RWPE1 (cell line): ENCODE results near the gene DNAI2.
"Not testable (repeated sequence)": the region's sequence is repeated elsewhere in the genome, so short reads cannot be mapped to it uniquely, and the experiment has no call there.

Experiments used
- CTCF ChIA-PET: fragments of 350-600 bp; sonication (Branson Sonifier 250); formaldehyde crosslinking; extraction: SDS; loops from one replicate; lab custom pipeline; 2021; lab: Yijun Ruan, JAX
- POLR2A ChIA-PET: fragments of 400-600 bp; formaldehyde crosslinking; extraction: SDS; loops from one replicate; lab custom pipeline; 2020; ENCODE audit warnings: antibody characterized with exemption; ENCODE audit not compliant: low non-redundant PET; lab: Yijun Ruan, JAX
- DNase-seq: peaks from one replicate; pipeline ENCODE4 v3.0.0; 2012; ENCODE audit warnings: low spot score
- H3K27ac ChIP-seq: fragments of 450-650 bp; 2 replicates; pipeline ENCODE4 v1.5.1; 2017
- TF ChIP-seq, protein P1 (sequence below): fragments of 450-650 bp; conservative IDR thresholded peaks from 2 replicates; pipeline ENCODE4 v1.5.1; 2017; ENCODE audit warnings: low read depth, mild to moderate bottlenecking

Gene DNAI2

DNA sequence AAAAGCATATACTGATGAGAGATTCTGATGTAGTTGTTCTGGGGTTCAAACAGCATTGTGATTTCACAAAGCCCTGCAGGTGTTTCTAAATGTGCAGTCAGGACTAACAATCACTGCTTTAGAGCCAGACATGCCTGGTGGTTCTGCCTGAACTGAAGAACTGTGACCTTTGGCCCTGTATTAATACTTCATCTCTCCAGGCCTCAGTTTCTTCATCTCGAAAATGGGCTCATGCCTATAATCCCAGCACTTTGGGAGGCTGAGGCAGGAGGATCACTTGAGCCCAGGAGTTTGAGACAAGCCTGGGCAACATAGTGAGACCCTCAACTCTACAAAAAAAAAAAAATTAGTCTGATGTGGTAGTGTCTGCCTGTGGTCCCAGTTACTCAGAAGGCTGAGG is 3.9 kb downstream of the DNAI2 start:
- CTCF ChIA-PET = interaction anchor here (0.5 to 0.7 kb wide), 2 partner anchors 18 to 242 kb away, joined by 3 to 6 read pairs; no protein-coding TSS in a partner anchor
- TF ChIP-seq, protein P1, sequence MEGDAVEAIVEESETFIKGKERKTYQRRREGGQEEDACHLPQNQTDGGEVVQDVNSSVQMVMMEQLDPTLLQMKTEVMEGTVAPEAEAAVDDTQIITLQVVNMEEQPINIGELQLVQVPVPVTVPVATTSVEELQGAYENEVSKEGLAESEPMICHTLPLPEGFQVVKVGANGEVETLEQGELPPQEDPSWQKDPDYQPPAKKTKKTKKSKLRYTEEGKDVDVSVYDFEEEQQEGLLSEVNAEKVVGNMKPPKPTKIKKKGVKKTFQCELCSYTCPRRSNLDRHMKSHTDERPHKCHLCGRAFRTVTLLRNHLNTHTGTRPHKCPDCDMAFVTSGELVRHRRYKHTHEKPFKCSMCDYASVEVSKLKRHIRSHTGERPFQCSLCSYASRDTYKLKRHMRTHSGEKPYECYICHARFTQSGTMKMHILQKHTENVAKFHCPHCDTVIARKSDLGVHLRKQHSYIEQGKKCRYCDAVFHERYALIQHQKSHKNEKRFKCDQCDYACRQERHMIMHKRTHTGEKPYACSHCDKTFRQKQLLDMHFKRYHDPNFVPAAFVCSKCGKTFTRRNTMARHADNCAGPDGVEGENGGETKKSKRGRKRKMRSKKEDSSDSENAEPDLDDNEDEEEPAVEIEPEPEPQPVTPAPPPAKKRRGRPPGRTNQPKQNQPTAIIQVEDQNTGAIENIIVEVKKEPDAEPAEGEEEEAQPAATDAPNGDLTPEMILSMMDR = no peak
- DNase-seq = no peak
- POLR2A ChIA-PET = no interaction called here
- no peak overlapping the region for H3K27ac ChIP-seq

DNA sequence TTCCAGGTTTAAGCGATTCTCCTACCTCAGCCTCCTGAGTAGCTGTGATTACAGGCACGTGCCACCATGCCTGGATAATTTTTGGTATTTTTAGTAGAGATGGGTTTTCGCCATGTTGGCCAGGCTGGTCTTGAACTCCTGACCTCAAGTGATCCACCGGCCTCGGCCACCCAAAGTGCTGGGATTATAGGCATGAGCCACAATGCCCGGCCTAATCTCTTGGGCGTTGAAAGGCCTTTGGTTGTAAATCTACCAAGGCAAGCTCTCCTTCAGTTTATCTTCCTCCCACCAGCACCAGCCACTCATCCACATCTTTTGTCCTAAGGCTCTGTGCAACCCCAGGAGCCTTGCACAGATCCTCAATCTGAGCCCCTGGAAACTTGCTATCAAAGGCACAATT is 5.6 kb downstream of the DNAI2 start:
- CTCF ChIA-PET = interaction anchor here (1.0 kb wide), 1 partner anchor 16 kb away, joined by 12 read pairs; no protein-coding TSS in a partner anchor
- DNase-seq, POLR2A ChIA-PET, H3K27ac ChIP-seq: not testable (repeated sequence)

DNA sequence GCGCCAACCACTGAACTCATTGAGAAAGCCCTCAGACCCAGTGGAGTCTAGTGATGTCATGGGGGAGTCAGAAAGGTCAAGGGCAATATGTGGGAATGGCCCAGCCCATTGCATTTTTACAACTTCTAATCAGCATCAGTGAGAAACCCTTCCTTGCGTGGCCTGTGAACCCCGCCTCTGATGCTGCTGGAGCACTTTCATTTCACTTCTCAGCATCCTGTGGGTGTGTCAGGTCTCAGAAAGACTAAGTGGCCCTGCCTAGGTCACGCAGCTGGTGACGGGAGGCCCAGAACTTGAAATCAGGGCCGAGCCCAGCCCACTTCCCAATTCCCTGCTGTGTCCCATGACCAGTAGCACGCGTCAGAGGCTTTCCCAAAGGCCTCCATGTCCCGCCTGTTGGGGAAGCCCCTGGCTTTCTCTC is 6.1 kb downstream of the DNAI2 start:
- ChIA-PET POLR2A (no interaction called here), CTCF (interaction anchor here (1.0 kb wide), 1 partner anchor 15 kb away, joined by 12 read pairs; no protein-coding TSS in a partner anchor)
- TF ChIP-seq, protein P1 = no peak
- no peak overlapping the region for H3K27ac ChIP-seq
- DNase-seq = no peak

DNA sequence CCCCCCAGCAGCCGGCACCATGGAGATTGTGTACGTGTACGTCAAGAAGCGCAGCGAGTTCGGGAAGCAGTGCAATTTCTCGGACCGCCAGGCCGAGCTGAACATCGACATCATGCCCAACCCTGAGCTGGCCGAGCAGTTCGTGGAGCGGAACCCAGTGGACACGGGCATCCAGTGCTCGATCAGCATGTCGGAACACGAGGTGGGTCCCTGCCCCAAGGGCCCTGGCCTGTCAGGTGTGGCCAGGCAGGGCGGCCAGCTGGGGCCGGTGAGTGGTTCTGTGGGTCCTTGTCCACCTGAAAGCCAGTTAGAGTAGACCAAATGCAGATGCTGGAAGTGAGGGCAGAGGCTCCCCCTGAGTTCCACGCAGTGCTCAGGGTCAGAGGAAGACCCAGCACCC is 7.8 kb downstream of the DNAI2 start:
- no peak for DNase-seq
- TF ChIP-seq, protein P1 = no peak
- peak overlapping the region; percentile 66 for H3K27ac ChIP-seq
- ChIA-PET CTCF (interaction anchor here (0.5 to 1.3 kb wide), 2 partner anchors 13 to 17 kb away, joined by 4 to 7 read pairs; no protein-coding TSS in a partner anchor), POLR2A (no interaction called here)

DNA sequence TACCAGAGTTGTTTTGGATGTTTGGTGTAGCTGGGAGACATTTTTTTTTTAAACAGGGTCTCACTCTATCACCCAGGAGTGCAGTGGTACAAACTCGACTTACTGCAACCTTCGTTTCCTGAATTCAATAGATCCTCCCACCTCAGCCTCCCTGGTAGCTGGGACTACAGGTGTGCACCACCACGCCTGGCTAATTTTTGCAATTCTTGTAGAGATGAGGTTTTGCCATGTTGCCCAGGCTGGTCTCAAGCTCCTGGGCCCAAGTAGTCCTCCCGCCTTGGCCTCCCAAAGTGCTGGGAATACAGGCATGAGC is 8.2 kb downstream of the DNAI2 start:
- peak overlapping the region; percentile 66 for H3K27ac ChIP-seq
- DNase-seq, POLR2A ChIA-PET: not testable (repeated sequence)
- CTCF ChIA-PET = interaction anchor here (1.3 kb wide), 1 partner anchor 12 kb away, joined by 7 read pairs; no protein-coding TSS in a partner anchor

DNA sequence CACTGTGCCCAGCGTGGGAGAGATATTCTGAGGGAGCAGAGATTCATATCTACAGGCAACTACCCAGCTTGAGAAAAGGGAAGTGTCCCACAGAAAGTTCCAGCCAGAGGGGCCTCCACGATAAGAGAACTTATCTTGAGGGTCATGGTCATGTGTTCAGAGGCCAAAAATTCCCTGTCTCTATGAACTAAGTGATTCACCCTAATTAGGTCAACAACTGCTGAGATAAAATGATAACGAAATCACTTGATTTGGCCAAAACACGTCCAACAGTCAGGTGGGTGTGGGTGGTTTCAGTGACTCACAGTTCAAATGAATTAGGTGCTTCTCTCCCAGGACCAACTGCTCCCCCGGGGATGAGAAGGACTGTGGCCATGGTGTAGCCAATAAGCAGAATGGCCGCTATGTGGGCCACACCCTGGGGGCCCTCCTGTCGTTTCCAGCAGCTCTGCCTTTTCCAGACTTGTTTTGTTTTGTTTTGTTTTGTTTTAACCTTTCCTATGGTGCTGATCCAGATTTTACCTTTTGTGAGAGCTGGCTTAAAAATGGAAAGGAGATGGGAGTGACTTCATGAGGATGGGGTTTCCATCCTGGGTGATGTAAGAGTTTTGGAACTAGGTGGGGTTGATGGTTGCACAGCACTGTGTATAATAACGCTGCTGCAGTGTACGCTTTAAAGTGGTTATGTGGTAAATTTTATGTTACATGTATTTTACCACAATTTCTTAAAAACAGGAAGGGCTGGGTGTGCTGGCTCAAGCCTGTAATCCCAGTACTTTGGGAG is 8.7 kb downstream of the DNAI2 start:
- POLR2A ChIA-PET = no interaction called here
- DNase-seq = peak; percentile 65
- CTCF ChIA-PET = interaction anchor here (0.7 kb wide), 1 partner anchor 171 kb away, joined by 3 read pairs; no protein-coding TSS in a partner anchor

DNA sequence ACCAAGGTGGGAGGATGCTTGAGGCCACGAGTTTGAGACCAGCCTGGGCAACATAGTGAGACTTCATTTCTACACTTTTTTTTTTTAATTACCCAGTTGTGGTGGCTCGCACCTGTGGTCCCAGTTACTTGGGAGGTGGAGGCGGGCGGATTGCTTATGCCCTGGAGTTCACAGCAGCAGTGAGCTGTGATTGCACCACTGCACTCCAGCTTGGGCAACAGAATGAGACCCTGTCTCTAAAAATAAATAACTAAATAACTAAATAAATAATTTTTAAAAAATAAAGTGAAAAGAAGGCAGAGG is 9.3 kb downstream of the DNAI2 start:
- ChIA-PET POLR2A (no interaction called here), CTCF (interaction anchor here (0.7 kb wide), 2 partner anchors 171 to 1034 kb away, joined by 3 to 4 read pairs; no protein-coding TSS in a partner anchor)
- peak overlapping the region; percentile 66 for H3K27ac ChIP-seq
- no peak for DNase-seq
- TF ChIP-seq, protein P1 = no peak

More for the DNA sequence above, 8.7 kb downstream of the DNAI2 start:
- TF ChIP-seq, protein P1 = no peak
- H3K27ac ChIP-seq = peak overlapping the region; percentile 66
